Activated CD8-positive, alpha-beta memory T cell treated with anti-CD3 and anti-CD28 coated beads, Interleukin-2, amount 50 U/mL, for 1 hour (primary cell): Measurements from ENCODE around the gene EWSR1.
"Not testable (repeated sequence)": the region's sequence is repeated elsewhere in the genome, so short reads cannot be mapped to it uniquely, and the experiment has no call there.

Source experiments
- DNase-seq: peaks from one replicate; pipeline ENCODE4 v3.0.0-alpha.2; 2020; ENCODE audit errors: extremely low read depth

EWSR1 gene

GRCh38 chr22:29247891-29248290 is 20.2 kb upstream of the EWSR1 start:
- DNase-seq: not testable (repeated sequence)

DNA sequence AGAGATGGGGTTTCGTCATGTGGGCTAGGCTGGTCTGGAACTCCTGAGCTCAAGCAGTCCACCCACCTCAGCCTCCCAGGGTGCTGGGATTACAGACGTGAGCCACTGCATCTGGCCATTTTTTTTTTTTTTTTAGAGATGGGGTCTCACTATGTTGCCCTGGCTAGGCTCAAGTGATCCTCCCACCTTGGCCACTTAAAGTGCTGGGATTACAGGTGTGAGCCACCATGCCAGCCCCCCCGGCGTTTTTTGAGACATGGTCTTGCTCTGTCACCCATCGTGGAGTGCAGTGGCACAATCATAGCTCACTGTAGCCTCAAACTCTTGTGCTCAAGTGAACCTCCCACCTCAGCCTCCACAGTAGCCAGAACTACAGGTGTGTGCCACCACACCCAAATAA is 16.8 kb upstream of the EWSR1 start:
- no peak for DNase-seq

GRCh38 chr22:29251981-29252911 is 15.8 kb upstream of the EWSR1 start:
- DNase-seq: no peak

DNA sequence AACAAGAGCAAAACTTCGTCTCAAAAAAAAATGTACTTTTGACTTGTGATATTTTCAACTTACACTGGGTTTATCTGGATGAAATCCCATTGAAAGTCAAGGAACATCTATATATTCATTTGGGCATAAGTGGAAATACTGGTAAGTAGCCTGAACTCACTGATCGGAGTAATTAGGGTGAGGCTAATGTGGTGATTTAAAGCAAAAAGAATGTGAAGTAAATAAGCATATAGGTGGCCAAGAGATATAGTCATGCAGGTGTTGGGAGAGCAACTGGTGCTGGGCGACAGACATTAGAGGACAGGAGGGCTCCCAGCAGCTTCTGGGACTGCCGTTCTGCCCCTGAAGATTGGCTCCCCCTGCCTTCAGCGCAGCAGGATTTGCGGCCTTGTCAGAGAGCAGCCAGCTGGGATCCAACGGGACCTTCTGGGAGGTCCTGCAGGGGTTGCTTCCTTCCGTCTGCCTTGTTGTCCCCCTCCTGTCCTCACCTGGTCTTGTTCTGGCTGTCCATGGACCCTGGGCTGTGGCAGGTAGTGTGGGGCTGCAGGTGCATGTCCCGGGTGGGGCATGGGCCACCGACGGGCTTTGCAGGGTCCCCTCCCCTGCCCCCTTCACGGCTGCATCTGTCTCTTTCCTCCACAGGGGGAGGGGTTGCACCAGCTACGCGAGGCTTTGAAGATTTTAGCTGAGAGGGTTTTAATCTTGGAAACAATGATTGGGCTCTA is 14.3 kb upstream of the EWSR1 start:
- no peak for DNase-seq

DNA sequence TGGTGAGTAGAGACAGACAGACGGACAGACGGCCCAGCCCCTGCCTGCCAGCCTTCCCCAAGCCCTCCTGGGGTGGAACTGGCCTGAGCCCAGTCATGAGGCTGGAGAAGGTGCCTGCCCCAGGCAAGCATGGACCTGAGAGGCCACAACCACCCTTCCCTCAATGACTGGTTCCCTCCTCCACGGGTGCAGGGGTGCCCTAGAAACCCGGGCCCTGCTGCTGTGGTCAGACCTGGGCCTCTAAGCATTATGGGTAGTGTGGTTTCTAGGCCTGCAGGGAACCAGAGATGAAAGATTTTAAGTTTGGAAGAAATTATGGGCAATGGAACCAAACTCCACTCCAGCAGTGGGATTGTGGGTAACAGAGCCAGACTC is 13.8 kb upstream of the EWSR1 start:
- no peak for DNase-seq

- DNase-seq: no peak
Measured at GRCh38 chr22:29255064-29255621, 12.9 kb upstream of the EWSR1 start.

- DNase-seq: no peak
Measured at GRCh38 chr22:29256606-29257325, 11.3 kb upstream of the EWSR1 start.

- no peak for DNase-seq
Measured at GRCh38 chr22:29257751-29258181, 10.3 kb upstream of the EWSR1 start.

GRCh38 chr22:29258407-29259252 is 9.4 kb upstream of the EWSR1 start:
- DNase-seq: no peak

GRCh38 chr22:29259253-29259899 is 8.7 kb upstream of the EWSR1 start:
- no peak for DNase-seq

DNA sequence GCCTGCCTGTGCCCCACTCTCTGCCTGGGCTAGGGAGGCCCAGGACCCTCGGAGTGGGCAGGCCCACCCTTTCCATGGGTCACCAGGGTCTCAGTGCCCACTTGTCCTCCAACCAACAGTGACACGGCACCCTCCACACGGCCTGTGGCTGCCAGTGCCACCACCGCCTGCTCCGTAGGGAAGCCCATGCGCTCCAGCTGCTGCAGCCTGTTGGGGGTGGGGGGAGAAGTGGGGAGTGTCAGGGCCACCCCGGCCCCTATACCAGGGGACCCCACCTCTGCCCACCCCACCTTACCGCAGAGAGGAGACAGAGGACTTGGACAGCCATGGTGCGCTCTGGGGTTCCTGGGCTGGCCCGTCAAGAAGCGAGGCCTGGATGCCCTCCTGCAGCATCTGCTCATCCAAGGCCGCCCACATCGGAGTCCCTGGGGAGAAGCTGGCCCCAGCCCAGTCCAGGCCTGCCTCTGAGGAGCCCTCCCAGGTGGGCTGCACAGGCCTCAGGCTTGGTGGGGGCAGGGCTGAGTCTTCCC is 8.0 kb upstream of the EWSR1 start:
- DNase-seq: no peak

DNA sequence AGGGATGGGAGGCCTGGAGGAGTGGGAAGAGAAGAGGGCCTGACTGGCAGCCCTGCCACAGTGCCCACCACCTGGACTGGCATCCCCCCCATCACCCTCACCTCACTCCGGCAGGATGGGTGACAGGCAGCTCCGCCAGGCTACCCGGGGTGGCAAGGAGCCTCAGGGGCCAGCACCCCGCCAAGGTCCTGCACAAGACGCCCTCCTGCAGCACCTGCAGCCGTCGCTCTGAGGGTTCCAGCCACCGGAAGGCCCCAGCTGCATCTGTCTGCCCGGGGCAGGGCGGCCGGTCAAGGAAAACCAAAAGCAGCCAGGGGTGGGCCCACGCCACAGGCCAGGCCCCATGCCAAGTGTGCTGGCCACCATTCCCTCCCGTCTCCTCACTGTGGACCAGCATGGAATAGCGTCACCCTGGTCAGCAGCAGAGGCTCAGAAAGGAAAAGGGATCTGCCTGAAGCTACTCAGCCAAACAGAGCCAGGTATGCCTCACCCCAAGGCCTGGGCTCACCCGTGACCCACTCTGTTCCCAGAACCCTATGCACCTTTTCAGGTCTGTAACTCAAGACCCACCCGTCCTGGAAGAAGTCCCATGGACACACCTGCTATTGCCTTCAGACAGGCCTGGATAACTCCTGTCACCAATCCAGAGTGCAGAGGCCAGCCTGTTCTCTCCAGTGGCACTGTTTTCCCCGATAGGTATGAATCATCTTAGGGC is 7.3 kb upstream of the EWSR1 start:
- DNase-seq: no peak

DNA sequence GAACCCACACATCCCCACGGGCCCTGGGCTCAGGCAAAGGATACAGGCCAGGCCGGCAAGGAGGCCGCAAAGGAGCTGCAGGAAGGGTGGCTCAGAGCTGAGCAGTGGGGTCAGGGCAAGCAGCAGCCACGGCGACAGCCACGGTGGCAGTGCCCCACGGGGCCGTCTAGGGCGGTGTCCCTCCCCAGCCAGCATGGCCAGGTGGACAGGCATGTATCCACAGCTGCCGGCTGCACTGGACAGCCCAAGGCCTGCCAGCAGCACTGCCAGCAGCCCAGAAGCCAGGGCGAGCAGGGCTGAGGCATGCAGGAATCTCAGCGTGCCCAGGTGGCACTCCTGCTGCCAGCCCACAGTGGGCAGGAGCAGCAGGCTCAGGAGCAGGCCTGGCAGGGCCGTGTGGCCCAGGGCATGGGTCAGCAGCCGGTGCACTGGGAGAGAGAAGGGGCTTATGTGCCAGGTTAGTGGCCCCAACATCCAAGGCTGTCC is 4.2 kb upstream of the EWSR1 start:
- no peak for DNase-seq

GRCh38 chr22:29265305-29265704 is 2.8 kb upstream of the EWSR1 start:
- DNase-seq: no peak

- DNase-seq: no peak
Measured at GRCh38 chr22:29265929-29266328, 2.1 kb upstream of the EWSR1 start.

GRCh38 chr22:29266564-29267461 is 1.3 kb upstream of the EWSR1 start:
- no peak for DNase-seq

- no peak for DNase-seq
Measured at GRCh38 chr22:29267462-29267857, 608 bp upstream of the EWSR1 start.

DNA sequence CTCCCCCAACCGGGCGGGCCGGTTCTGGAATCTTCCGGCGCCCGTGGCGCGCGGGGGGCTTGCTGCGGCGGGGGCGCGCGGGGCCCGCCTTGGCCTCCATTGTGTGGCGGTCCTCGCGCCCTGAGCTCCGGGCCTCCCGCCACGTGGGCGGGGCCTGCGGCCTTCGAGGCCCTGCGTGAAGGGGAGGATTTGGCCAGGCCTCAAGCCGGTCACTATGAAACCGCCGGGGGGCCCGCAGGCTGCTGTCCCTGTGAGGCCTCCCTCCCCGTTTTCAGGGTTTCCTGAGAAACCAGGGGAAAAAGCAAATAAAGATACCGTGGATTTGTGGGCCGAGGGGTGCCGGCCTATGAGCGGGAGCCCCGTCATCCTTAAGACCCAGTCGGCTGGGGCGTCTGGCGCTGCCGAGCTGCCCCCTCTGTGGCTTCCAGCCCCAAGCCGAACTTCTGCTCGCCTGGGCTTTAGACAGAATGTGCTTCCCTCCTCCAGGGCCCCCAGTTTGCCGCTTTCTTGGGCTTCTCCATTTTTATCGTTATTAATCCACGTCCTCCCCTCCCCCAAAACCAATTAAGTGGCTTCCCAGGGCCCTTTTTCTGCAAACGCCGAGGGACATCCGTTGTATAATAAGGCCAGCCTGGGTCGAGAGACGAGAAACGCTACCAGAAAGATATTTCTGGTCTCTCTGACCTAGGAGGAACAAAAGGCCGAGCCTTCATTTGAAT is 602 bp downstream of the EWSR1 start:
- DNase-seq: no peak
